Vagina (tissue), 2 donors: ENCODE data around the gene MPHOSPH8. TPM values are rescaled to one million over a fixed set of nuclear protein-coding genes. Genes with fewer than 3 reads are reported as not detected.

Experiments
- DNase-seq, 2 donors: peaks; one replicate each; pipeline ENCODE4 v3.0.0-alpha.2; 2017; ENCODE audit errors: extremely low spot score in 2 of 2
- H3K27ac ChIP-seq: fragments of 200-600 bp; sonication (generic); one replicate; pipeline ENCODE4 v1.5.1; 2019
- H3K27me3 ChIP-seq: fragments of 200-600 bp; sonication (generic); one replicate; pipeline ENCODE4 v1.5.1; 2019
- H3K36me3 ChIP-seq, 2 donors: fragments of 200-600 bp; sonication (generic); one replicate each; pipeline ENCODE4 v1.5.1; 2017 to 2019
- H3K4me1 ChIP-seq: fragments of 200-600 bp; sonication (generic); one replicate; pipeline ENCODE4 v1.5.1; 2019
- H3K4me3 ChIP-seq, 2 donors: fragments of 200-600 bp; sonication (generic); 1 replicate in 1 of 2; 2 replicates in 1 of 2; pipeline ENCODE4 v1.5.1; 2016 to 2019
- H3K9me3 ChIP-seq: fragments of 200-600 bp; sonication (generic); one replicate; pipeline ENCODE4 v1.5.1; 2019
- CTCF ChIP-seq, 3 experiments: fragments of 450-650 bp in 2 of 3; fragments of 200-600 bp in 1 of 3; sonication (generic) in 1 of 3; IDR thresholded peaks; one replicate each; pipeline ENCODE4 v1.5.1; 2017 to 2019; ENCODE audit warnings: antibody characterized with exemption in 3 of 3, mild to moderate bottlenecking in 2 of 3, moderate library complexity in 2 of 3
- POLR2A ChIP-seq, 2 donors: fragments of 450-650 bp; IDR thresholded peaks; one replicate each; pipeline ENCODE4 v1.6.1; 2017; ENCODE audit warnings: antibody characterized with exemption in 2 of 2, mild to moderate bottlenecking in 2 of 2, moderate library complexity in 2 of 2
- POLR2AphosphoS5 ChIP-seq, 2 donors: sonication (generic); formaldehyde crosslinking; IDR thresholded peaks; one replicate each; pipeline ENCODE4 v1.9.0; 2017; ENCODE audit warnings: antibody characterized with exemption in 2 of 2, mild to moderate bottlenecking in 2 of 2, low read depth in 1 of 2; ENCODE audit not compliant: insufficient read depth in 1 of 2
- intact Hi-C: fragments of 100-400 bp; cut with DNase I; formaldehyde crosslinking; loops from one replicate; pipeline ENCODE4 v1.15.1; 2023
- total RNA-seq: library from RNA; depleted of rRNA; stranded (reverse); fragments of >200 nt; gene quantifications from one replicate; pipeline ENCODE4 v1.2.3, GENCODE V29; 2016

Gene MPHOSPH8
- total RNA-seq, 1 donor from 2014 or later = 22.8 TPM

DNA sequence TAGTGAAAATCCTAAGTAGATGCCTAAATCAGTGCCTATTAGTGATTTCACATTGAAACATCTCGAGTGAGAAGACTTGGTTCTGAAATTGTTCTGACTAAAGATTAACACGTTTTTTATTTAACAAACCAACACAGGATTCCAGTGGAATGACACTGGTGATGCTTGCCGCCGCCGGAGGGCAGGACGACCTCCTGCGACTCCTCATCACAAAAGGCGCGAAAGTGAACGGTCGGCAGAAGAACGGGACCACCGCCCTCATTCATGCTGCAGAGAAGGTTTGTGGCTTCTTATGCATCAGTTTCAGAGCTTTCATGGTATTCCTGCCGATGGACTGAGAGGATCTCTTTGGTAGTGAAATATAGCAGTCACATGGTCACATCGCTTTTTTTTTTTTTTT, 28.1 kb downstream of the MPHOSPH8 start:
- no peaks in the 10 kb centered on the region for H3K27me3 ChIP-seq
- H3K27ac ChIP-seq = no peak overlapping the region
- intact Hi-C loops = no loop called here
- DNase-seq = no peak
- H3K36me3 ChIP-seq = peaks cover 0 to 63% of the 10 kb centered on the region in 2 donors
- no peaks in the 10 kb centered on the region for H3K9me3 ChIP-seq
- H3K4me1 ChIP-seq = no peaks in the 10 kb centered on the region
- H3K4me3 ChIP-seq = no peak overlapping the region
- no peak for TF ChIP-seq POLR2A (IDR thresholded peaks at IDR 0.05)
- no peak for TF ChIP-seq POLR2AphosphoS5 (IDR thresholded peaks at IDR 0.05; ENCODE audit: insufficient read depth in 1 of 2, low read depth in 1 of 2)
- no peak for TF ChIP-seq CTCF (IDR thresholded peaks at IDR 0.05)

DNA sequence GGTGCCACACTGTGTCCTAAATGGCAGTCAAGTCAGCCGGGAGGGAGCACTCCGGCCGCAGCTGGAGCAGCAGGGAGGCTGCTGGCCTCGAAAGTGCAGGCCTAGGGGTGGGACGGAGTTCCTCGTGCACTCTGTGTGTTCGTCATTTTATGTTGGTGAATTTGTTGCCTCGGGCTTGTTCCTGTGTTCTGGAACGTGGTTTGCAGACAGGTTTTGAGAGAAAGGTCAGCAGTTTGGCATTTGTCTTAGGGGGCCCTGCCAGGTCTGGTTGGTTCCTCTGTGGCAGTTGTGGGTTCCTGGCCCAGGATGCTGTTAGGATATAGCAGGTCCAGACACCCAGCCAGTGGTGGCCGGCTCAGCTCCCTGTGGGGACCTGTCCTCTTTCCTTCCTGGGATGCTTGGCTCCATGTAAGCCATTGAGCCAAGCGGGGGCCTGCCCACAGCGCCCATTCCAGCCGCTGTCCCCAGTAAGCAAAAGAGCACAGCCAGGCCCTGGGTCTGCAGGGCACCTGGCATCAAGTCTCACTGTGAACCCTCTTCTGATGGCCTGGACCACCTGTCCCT, 30.0 kb downstream of the MPHOSPH8 start:
- H3K9me3 ChIP-seq = no peaks in the 10 kb centered on the region
- no peak for TF ChIP-seq CTCF (IDR thresholded peaks at IDR 0.05)
- no peak for TF ChIP-seq POLR2A (IDR thresholded peaks at IDR 0.05)
- peaks cover 0 to 81% of the 10 kb centered on the region in 2 donors for H3K36me3 ChIP-seq
- no peaks in the 10 kb centered on the region for H3K27me3 ChIP-seq
- H3K4me1 ChIP-seq = no peaks in the 10 kb centered on the region
- no peak overlapping the region for H3K4me3 ChIP-seq
- intact Hi-C loops = no loop called here
- DNase-seq = no peak
- H3K27ac ChIP-seq = no peak overlapping the region

- peaks cover 0 to 82% of the 10 kb centered on the region in 2 donors for H3K36me3 ChIP-seq
Measured at GRCh38 chr13:19664481-19665230, 31.2 kb downstream of the MPHOSPH8 start.

DNA sequence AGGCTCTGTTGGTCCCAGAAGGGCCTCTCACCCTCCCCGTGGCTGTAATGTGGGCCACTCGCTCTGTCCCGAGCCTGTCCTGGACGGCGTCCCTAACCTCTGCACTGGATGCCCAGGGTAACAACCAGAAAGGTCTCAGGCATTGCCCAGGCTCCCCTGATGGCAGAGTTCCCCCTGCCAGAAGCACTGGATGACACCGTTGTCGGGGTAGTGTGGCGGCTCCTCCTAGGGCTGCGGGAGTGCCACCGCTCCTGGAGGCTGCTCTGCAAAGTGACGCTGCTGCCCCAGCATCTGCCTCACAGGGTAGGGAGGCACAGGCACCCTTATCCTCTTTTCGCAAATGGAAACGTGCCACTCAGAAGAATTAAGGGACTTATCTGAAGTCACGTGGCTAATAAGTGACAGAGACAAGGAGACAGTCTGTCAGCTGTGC, 32.0 kb downstream of the MPHOSPH8 start:
- Histone ChIP-seq H3K36me3 (peaks cover 0 to 88% of the 10 kb centered on the region in 2 donors), H3K4me3 (no peak overlapping the region), H3K4me1 (no peaks in the 10 kb centered on the region), H3K27ac (no peak overlapping the region), H3K27me3 (no peaks in the 10 kb centered on the region), H3K9me3 (no peaks in the 10 kb centered on the region)
- intact Hi-C loops = no loop called here
- no peak for TF ChIP-seq CTCF (IDR thresholded peaks at IDR 0.05)
- no peak for TF ChIP-seq POLR2A (IDR thresholded peaks at IDR 0.05)
- no peak for TF ChIP-seq POLR2AphosphoS5 (IDR thresholded peaks at IDR 0.05; ENCODE audit: insufficient read depth in 1 of 2, low read depth in 1 of 2)
- no peak for DNase-seq

More at GRCh38 chr13:19664481-19665230, 31.2 kb downstream of the MPHOSPH8 start:
- no peak overlapping the region for H3K27ac ChIP-seq
- no peaks in the 10 kb centered on the region for H3K9me3 ChIP-seq
- DNase-seq = no peak
- intact Hi-C loops = no loop called here
- TF ChIP-seq CTCF (IDR thresholded peaks at IDR 0.05) = no peak
- no peak for TF ChIP-seq POLR2A (IDR thresholded peaks at IDR 0.05)
- TF ChIP-seq POLR2AphosphoS5 (IDR thresholded peaks at IDR 0.05; ENCODE audit: insufficient read depth in 1 of 2, low read depth in 1 of 2) = no peak
- no peak overlapping the region for H3K4me3 ChIP-seq
- no peaks in the 10 kb centered on the region for H3K4me1 ChIP-seq
- H3K27me3 ChIP-seq = no peaks in the 10 kb centered on the region

DNA sequence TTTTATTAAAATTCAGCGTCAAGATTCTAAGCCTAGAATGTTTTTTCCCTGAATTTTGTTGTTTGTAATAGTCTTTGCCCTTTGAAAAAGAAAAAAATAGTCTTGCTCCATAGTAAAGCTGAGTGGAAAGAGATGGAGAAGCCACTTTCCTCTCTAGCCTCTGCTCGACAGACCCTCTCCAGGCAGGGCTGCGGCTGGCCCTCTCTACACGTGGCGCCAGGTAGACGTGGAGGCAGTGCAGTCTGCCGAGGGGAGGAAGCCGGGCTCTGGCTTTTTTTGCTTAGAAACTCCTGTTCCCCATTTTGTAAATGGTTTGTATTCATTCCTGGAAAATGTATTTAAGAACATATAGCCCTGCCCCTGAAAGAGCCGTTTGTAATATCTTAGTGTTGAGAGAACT, 35.3 kb downstream of the MPHOSPH8 start:
- no peak for DNase-seq
- TF ChIP-seq POLR2A (IDR thresholded peaks at IDR 0.05) (no peak), POLR2AphosphoS5 (IDR thresholded peaks at IDR 0.05; ENCODE audit: insufficient read depth in 1 of 2, low read depth in 1 of 2) (no peak), CTCF (IDR thresholded peaks at IDR 0.05) (no peak)
- Histone ChIP-seq H3K27ac (no peak overlapping the region), H3K9me3 (no peaks in the 10 kb centered on the region), H3K27me3 (no peaks in the 10 kb centered on the region), H3K4me3 (no peak overlapping the region), H3K4me1 (no peaks in the 10 kb centered on the region), H3K36me3 (peaks cover 0 to 84% of the 10 kb centered on the region in 2 donors)
- intact Hi-C loops = no loop called here
